Midbrain (tissue), 1 donor: ENCODE data around the gene MCM3AP.
"Not testable (repeated sequence)": the region's sequence is repeated elsewhere in the genome, so short reads cannot be mapped to it uniquely, and the experiment has no call there.

Experiments
- DNase-seq: peaks from one replicate; lab custom pipeline; 2025; lab: John Stamatoyannopoulos, UW

MCM3AP gene

GRCh38 chr21:46311568-46311967 lies 26.2 kb upstream of the MCM3AP start:
- no peak for DNase-seq

GRCh38 chr21:46310260-46310659 lies 24.8 kb upstream of the MCM3AP start:
- not testable (repeated sequence) for DNase-seq

- DNase-seq, result no peak
These were observed 23.0 kb upstream of the MCM3AP start for GRCh38 chr21:46308431-46308830.

GRCh38 chr21:46307625-46308024 lies 22.2 kb upstream of the MCM3AP start:
- no peak for DNase-seq

GRCh38 chr21:46304955-46305354 lies 19.5 kb upstream of the MCM3AP start:
- no peak for DNase-seq

GRCh38 chr21:46304437-46304836 lies 19.0 kb upstream of the MCM3AP start:
- DNase-seq, result no peak

GRCh38 chr21:46301759-46302158 lies 16.3 kb upstream of the MCM3AP start:
- DNase-seq, result no peak

GRCh38 chr21:46299167-46299566 lies 13.8 kb upstream of the MCM3AP start:
- no peak for DNase-seq

- DNase-seq, result no peak
These were observed 12.2 kb upstream of the MCM3AP start for GRCh38 chr21:46297338-46298271.

GRCh38 chr21:46295996-46296752 lies 10.8 kb upstream of the MCM3AP start:
- DNase-seq, result no peak

- DNase-seq, result no peak
These were observed 9.9 kb upstream of the MCM3AP start for GRCh38 chr21:46295177-46295770.

GRCh38 chr21:46294647-46295176 lies 9.3 kb upstream of the MCM3AP start:
- no peak for DNase-seq

GRCh38 chr21:46291561-46291960 lies 6.2 kb upstream of the MCM3AP start:
- no peak for DNase-seq

GRCh38 chr21:46289655-46290179 lies 4.3 kb upstream of the MCM3AP start:
- DNase-seq, result no peak

- no peak for DNase-seq
These were observed 2.1 kb upstream of the MCM3AP start for GRCh38 chr21:46287541-46287940.

GRCh38 chr21:46286648-46287002 lies 1.2 kb upstream of the MCM3AP start:
- DNase-seq, result no peak

GRCh38 chr21:46285761-46286647 lies 593 bp upstream of the MCM3AP start, which contains the start of gene YBEY:
Gene YBEY, plus strand, starts transcription at chr21:46286342. Its CDS starts 572 bp downstream, at chr21:46286914.
- DNase-seq, result peak; percentile 91

- DNase-seq, result no peak
These were observed 678 bp downstream of the MCM3AP start for GRCh38 chr21:46284733-46285132.

GRCh38 chr21:46284077-46284644 lies 1.2 kb downstream of the MCM3AP start:
- DNase-seq, result no peak

GRCh38 chr21:46274797-46275390 lies 10.5 kb downstream of the MCM3AP start:
- DNase-seq, result no peak
